ENCODE results near the gene KIF21B.

The KIF21B gene

DNA sequence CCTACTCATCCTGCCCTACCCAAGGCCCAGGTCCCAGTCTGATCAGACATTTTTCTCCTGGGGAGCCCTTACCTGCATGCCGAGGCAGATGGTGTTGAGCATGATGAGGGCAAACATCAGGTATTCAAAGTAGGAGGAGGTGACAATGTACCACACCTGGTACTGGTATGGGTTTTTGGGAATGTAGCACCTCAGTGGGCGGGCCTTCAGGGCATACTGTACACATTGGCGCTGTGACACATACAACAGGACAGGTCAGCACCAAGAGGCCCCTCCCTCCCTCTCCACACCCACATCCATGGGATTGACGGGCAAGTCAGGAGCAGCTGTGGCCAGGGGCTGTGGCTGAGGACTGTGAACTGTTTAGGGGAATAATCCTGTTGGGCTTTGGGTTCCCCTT, 37.1 kb upstream of the KIF21B start:
- Mint-ChIP-seq H3K36me3 (ENCODE audit: insufficient read depth) (no peaks in the 10 kb centered on the region), H3K4me3 (no peak overlapping the region), H3K27me3 (no peaks in the 10 kb centered on the region), H3K9me3 (no peaks in the 10 kb centered on the region), H3K4me1 (no peaks in the 10 kb centered on the region), H3K27ac (ENCODE audit: low read depth) (no peak overlapping the region)
- no peak for DNase-seq (ENCODE audit: low spot score in 2 of 2)
- no peak for ATAC-seq (replicated peaks; ENCODE audit: extremely low read depth, poor library complexity, severe bottlenecking)

DNA sequence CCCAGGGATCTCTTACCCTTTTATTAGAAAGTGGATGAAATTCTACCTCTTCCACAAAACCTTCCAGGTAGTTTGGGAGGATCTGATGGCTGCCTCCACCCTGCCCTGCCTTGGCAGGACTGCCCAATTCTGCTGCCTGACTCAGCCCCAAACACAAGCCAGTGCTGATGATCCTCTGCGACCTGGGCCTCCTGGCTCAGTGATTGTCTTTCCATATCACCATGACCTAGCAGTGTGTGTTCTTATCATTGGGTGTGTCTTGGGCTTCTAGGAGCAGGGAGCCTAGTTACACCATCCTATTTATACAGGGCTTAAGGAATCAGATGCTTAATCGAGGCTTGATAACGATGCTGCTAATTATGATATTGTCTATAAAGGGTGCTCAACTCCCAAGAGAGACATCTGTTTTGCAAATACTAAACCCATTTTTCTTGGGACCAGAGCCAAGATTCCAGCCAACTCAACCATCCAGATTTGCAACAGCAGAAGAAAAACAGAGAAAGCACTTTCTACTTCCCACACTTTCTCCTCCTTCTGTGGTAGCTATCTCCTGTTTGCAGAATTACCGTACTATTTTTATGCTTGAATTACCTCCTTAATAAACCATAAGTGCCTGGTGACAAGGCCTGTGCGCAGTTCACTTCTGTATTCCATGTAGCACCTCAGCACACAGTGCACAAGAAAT, 36.5 kb upstream of the KIF21B start:
- Mint-ChIP-seq H3K4me3 (no peak overlapping the region), H3K4me1 (no peaks in the 10 kb centered on the region), H3K9me3 (no peaks in the 10 kb centered on the region), H3K27me3 (no peaks in the 10 kb centered on the region), H3K36me3 (ENCODE audit: insufficient read depth) (no peaks in the 10 kb centered on the region), H3K27ac (ENCODE audit: low read depth) (no peak overlapping the region)
- no peak for ATAC-seq (replicated peaks; ENCODE audit: extremely low read depth, poor library complexity, severe bottlenecking)
- no peak for DNase-seq (ENCODE audit: low spot score in 2 of 2)

DNA sequence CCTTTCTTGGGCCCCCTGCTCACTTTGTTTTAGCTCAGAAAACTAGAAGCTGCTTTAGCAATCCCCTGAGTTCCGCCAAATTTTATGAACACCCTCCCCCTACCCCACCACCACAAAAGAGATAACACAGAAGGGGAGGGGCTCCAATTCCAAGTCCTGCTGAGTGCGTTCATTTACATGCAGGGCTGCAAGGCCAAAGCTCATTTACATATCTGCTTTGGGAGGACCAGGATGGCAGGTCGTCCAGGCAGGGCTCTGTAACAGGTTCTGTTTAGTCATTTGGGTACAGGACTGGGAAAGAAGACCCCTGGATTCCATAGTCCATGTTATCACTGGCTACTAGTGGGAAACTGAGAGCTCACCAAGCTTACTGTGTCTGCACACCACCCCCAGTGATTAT, 35.9 kb upstream of the KIF21B start:
- Mint-ChIP-seq H3K9me3 (no peaks in the 10 kb centered on the region), H3K36me3 (ENCODE audit: insufficient read depth) (no peaks in the 10 kb centered on the region), H3K4me1 (no peaks in the 10 kb centered on the region), H3K4me3 (no peak overlapping the region), H3K27me3 (no peaks in the 10 kb centered on the region), H3K27ac (ENCODE audit: low read depth) (no peak overlapping the region)
- DNase-seq (ENCODE audit: low spot score in 2 of 2) = no peak
- ATAC-seq (replicated peaks; ENCODE audit: extremely low read depth, poor library complexity, severe bottlenecking) = no peak

DNA sequence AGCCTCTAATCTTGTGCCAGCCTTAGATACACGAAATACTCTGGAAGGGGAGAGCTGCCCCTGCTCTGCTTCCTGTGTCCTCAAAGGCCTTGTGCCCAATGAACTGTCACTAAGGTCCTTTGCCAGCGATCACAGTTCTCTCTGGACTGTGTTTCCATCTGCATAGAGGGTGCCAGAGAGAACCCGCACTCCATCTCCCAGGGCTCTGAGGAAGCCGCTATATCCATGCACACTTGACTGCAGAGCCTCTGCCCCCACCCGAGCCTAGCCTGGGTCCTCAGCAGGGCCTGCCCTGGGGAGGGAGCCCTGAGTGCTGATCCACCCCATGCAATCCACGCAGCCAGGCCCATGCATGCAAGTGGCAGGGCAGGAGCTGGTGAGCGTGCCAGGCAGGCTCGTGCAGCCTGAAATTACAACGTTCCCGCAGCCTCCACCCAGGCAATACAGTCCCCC, 30.6 kb upstream of the KIF21B start:
- DNase-seq (ENCODE audit: low spot score in 2 of 2) (no peak), ATAC-seq (replicated peaks; ENCODE audit: extremely low read depth, poor library complexity, severe bottlenecking) (no peak)
- no peaks in the 10 kb centered on the region for H3K36me3 Mint-ChIP-seq (ENCODE audit: insufficient read depth)
- peak overlapping the region; percentile 20 for H3K27ac Mint-ChIP-seq (ENCODE audit: low read depth)
- H3K27me3 Mint-ChIP-seq = no peaks in the 10 kb centered on the region
- no peak overlapping the region for H3K4me3 Mint-ChIP-seq
- H3K4me1 Mint-ChIP-seq = peaks cover 16% of the 10 kb centered on the region
- no peaks in the 10 kb centered on the region for H3K9me3 Mint-ChIP-seq

DNA sequence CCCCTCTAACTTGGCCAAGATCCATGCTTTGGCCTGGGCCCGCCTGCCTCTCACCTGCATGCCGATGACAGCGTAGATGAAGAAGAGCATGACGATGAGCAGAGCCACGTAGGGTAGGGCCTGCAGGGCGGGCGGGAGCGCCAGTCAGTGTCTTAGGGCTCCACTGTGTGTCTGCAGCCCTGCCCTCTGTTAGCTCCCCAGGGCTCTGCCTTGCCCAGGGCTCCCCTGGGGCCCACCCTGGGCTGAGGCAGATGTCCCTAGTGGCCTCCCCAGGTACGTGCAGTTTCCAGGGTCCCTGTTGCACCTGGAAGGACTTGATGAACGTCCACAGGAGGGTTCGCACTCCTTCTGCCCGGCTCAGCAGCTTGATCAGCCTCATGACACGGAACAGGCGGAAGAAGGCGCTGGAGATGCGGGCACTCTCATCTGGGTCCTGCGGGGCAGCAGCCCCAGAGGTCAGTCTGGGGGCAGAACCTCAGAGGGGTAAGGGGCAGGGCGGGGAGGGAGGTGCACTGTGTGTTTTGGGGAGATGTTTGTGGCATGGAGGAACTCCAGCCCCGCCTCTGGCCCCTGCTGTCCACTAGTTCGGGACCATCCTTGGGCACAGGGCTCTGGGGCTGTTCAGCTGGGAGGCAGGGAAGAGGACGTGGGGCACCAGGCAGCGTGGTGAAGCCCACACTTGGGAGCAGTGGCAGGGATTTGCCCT, 29.8 kb upstream of the KIF21B start:
- DNase-seq (ENCODE audit: low spot score in 2 of 2) (no peak), ATAC-seq (replicated peaks; ENCODE audit: extremely low read depth, poor library complexity, severe bottlenecking) (no peak)
- Mint-ChIP-seq H3K36me3 (ENCODE audit: insufficient read depth) (no peaks in the 10 kb centered on the region), H3K27me3 (no peaks in the 10 kb centered on the region), H3K4me1 (peaks cover 16% of the 10 kb centered on the region), H3K4me3 (no peak overlapping the region), H3K9me3 (no peaks in the 10 kb centered on the region), H3K27ac (ENCODE audit: low read depth) (peak overlapping the region; percentile 20)

DNA sequence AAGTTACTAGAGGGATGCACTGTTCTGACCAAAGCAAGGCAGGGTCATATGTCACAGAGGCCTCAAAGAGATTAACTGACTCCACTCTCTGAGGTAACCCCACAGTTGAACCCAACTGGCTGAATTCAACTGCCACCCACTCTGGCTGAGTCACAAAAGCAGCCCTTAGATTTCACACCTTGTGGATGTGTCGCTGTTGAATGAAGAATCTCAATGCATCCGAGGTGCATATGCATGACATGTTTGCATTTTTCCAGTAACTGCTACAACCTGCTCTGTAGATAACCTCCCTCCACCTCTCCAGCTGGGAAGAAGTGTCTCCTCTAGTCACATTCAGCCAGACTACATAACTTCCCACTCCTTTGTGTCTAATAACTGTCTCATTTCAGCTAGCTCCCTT, 27.9 kb upstream of the KIF21B start:
- Mint-ChIP-seq H3K27ac (ENCODE audit: low read depth) (peak overlapping the region; percentile 38), H3K4me1 (peaks cover 16% of the 10 kb centered on the region), H3K36me3 (ENCODE audit: insufficient read depth) (no peaks in the 10 kb centered on the region), H3K9me3 (no peaks in the 10 kb centered on the region), H3K27me3 (no peaks in the 10 kb centered on the region), H3K4me3 (no peak overlapping the region)
- ATAC-seq (replicated peaks; ENCODE audit: extremely low read depth, poor library complexity, severe bottlenecking) = peak; percentile 59
- no peak for DNase-seq (ENCODE audit: low spot score in 2 of 2)

DNA sequence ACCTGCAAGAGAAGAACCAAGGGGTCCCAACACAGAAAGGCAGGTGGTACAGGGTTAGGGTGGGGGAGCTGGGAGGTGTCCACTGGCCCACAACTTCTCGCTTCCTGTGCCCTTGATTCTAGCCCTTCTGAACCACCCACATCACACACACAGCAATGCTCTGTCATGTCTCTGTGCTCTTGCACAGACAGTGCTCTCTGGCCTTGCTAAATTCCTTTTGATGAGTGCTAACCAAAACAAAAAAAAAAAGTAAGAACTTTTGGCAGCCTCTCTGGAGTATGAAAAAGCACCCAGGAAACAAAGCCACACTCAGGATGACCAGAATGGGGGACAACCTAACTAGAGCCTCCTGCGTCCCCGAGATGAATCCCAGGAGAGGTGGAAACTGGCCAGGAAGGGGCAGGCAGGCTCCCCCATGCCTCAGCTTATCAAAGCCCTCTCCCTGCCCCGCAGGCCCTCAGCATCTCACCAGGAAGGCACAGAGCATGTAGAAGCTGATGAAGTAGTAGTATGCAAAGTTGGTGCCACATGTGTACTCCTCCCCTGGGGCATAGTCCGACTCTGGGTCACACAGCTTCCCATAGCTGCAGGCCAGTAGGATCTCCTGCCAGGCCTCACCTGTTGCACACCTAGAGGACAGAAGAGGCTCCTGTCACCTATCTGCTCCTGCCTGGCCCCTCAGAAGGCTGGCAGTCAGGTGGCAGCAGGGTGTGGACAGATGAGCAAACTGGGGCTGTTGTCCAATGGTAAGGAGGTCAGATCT, 27.2 kb upstream of the KIF21B start:
- H3K4me3 Mint-ChIP-seq = no peak overlapping the region
- H3K4me1 Mint-ChIP-seq = peaks cover 16% of the 10 kb centered on the region
- no peaks in the 10 kb centered on the region for H3K9me3 Mint-ChIP-seq
- no peak overlapping the region for H3K27ac Mint-ChIP-seq (ENCODE audit: low read depth)
- ATAC-seq (replicated peaks; ENCODE audit: extremely low read depth, poor library complexity, severe bottlenecking) (no peak), DNase-seq (ENCODE audit: low spot score in 2 of 2) (no peak)
- H3K27me3 Mint-ChIP-seq = no peaks in the 10 kb centered on the region
- no peaks in the 10 kb centered on the region for H3K36me3 Mint-ChIP-seq (ENCODE audit: insufficient read depth)

DNA sequence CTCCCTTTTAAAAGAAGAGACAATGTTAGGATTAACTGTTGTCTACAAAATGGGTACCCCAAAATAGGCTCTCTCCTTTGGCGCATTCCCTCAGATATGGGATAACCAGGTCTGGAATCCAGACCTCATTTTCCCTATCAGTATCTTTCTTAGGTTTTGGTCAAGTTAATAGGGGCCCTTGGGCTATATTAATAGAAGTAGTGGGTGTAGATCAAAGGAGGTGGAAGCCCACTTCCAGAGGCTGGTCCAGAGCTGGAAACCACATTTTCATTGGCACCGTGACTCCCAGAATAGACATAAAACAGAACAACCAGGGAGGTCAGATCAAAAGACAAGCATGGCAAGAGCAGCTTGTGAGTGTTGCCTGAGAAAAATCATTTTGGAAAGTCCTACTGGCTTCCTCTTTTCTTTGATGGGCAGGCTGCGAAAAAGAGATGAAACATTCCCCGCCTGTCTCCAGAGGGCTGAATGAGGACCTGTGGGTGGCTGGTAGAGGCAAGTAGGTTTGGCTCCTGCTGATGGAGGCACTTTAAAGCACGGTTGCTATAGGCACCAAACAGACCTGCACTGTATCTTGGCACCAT, 25.8 kb upstream of the KIF21B start:
- DNase-seq (ENCODE audit: low spot score in 2 of 2) (no peak), ATAC-seq (replicated peaks; ENCODE audit: extremely low read depth, poor library complexity, severe bottlenecking) (no peak)
- Mint-ChIP-seq H3K9me3 (no peaks in the 10 kb centered on the region), H3K4me1 (peaks cover 16% of the 10 kb centered on the region), H3K27ac (ENCODE audit: low read depth) (no peak overlapping the region), H3K27me3 (no peaks in the 10 kb centered on the region), H3K4me3 (no peak overlapping the region), H3K36me3 (ENCODE audit: insufficient read depth) (no peaks in the 10 kb centered on the region)

DNA sequence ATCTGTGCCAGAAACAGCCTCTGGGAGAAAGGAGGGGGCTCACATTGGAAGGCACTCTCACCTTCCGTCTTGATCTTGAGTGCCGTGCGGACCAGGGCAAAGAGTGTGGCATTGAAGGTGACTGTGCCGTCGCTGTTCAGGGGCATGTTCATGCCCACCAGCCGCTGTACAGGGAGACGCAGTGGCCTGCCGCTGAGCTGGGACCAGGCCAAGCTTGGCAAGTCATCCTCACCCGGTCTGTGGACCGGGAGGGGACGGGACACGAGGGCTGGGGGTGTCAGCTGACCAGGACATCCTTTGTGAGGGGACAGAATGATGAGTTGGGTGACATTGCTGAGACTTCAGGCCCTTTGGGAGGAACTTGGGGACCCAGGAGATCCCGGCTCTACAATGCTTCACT, 25.0 kb upstream of the KIF21B start:
- H3K36me3 Mint-ChIP-seq (ENCODE audit: insufficient read depth) = no peaks in the 10 kb centered on the region
- DNase-seq (ENCODE audit: low spot score in 2 of 2) = no peak
- H3K27me3 Mint-ChIP-seq = no peaks in the 10 kb centered on the region
- no peaks in the 10 kb centered on the region for H3K9me3 Mint-ChIP-seq
- H3K27ac Mint-ChIP-seq (ENCODE audit: low read depth) = no peak overlapping the region
- H3K4me3 Mint-ChIP-seq = no peak overlapping the region
- ATAC-seq (replicated peaks; ENCODE audit: extremely low read depth, poor library complexity, severe bottlenecking) = no peak
- peaks cover 16% of the 10 kb centered on the region for H3K4me1 Mint-ChIP-seq

DNA sequence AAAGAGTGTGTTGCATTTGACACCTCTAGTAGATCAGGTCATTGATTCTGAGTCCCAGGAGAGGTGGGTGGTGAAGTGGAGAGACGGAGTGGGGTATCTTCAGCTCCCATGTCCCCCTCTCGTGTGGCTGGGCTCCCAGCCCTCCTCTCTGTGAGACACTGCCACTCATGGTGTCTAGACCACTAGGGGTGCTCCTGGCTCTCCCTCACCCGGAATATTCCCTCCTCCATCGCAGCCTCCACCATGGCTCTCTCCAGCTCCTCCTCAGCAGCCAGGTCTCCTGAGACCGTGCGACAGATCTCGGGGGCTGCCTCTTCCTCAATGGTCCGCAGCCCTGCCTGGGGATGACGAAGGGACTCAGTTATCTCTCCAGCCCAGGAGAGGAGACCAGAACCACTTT, 20.6 kb upstream of the KIF21B start:
- no peak for ATAC-seq (replicated peaks; ENCODE audit: extremely low read depth, poor library complexity, severe bottlenecking)
- Mint-ChIP-seq H3K27me3 (no peaks in the 10 kb centered on the region), H3K4me3 (no peak overlapping the region)

DNA sequence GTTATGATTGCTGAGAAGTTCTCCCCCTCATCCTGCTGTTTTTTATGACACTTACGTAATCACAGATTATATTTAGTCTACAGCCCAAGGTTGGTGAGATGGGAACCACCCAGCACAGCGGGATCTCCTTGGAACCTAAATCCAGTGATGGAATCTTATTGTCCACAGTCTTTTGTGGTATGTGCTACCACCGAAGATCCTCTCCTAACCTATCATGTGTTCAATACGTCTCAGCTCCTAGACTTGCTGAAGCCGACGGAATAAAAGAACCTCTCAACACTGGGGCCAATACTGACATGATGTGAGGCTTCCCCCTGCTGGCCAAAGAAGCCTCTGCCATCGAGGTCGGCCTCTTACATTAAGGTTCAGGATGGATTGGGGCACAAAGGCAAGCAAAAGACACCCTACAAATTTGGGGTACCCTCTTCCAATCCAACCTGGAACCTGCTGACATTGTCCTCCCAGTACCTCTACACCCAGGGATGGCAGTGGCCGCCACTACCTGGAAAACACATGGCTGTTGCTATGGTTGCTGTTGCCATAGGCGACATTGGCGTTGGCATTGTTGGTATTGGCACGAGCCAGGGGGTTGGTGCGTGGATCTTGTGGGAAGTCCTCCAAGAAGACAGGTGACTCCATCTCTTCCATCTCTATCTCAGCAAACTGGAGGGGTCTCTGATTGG, 19.4 kb upstream of the KIF21B start:
- H3K4me1 Mint-ChIP-seq = no peaks in the 10 kb centered on the region
- peak; percentile 78 for ATAC-seq (replicated peaks; ENCODE audit: extremely low read depth, poor library complexity, severe bottlenecking)
- no peak overlapping the region for H3K27ac Mint-ChIP-seq (ENCODE audit: low read depth)
- H3K4me3 Mint-ChIP-seq = no peak overlapping the region
- H3K9me3 Mint-ChIP-seq = no peaks in the 10 kb centered on the region
- H3K27me3 Mint-ChIP-seq = no peaks in the 10 kb centered on the region
- DNase-seq (ENCODE audit: low spot score in 2 of 2) = peak; percentile 55 to 64
- peaks cover 2% of the 10 kb centered on the region for H3K36me3 Mint-ChIP-seq (ENCODE audit: insufficient read depth)

More for the DNA sequence above, 20.6 kb upstream of the KIF21B start:
- no peak for DNase-seq (ENCODE audit: low spot score in 2 of 2)
- H3K4me1 Mint-ChIP-seq = no peaks in the 10 kb centered on the region
- no peaks in the 10 kb centered on the region for H3K9me3 Mint-ChIP-seq
- no peak overlapping the region for H3K27ac Mint-ChIP-seq (ENCODE audit: low read depth)
- peaks cover 2% of the 10 kb centered on the region for H3K36me3 Mint-ChIP-seq (ENCODE audit: insufficient read depth)

DNA sequence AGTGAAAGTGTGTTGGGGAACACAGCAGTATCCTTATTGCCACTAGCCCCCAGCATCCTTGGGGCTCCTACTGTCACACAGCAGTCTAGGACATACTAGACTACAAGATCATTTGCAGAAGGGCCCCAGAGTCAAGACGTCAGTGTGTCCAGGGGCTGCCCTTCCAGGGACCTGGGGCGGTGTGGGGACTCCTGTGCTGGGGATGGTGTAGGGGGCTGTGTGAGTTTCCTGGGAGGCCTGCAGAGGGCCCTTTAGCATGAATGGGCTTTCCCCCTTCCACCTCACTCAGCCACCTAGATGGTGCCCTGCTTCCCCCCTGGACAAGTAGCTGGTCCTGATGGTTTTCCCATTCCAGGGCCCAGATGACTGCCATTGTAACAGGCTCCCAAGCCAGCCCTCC, 17.5 kb upstream of the KIF21B start:
- Mint-ChIP-seq H3K27me3 (no peaks in the 10 kb centered on the region), H3K4me3 (no peak overlapping the region)

More for the DNA sequence above, 17.5 kb upstream of the KIF21B start:
- H3K9me3 Mint-ChIP-seq = no peaks in the 10 kb centered on the region
- peaks cover 2% of the 10 kb centered on the region for H3K36me3 Mint-ChIP-seq (ENCODE audit: insufficient read depth)
- ATAC-seq (replicated peaks; ENCODE audit: extremely low read depth, poor library complexity, severe bottlenecking) (no peak), DNase-seq (ENCODE audit: low spot score in 2 of 2) (no peak)
- H3K4me1 Mint-ChIP-seq = no peaks in the 10 kb centered on the region
- no peak overlapping the region for H3K27ac Mint-ChIP-seq (ENCODE audit: low read depth)

Measured in central memory CD8-positive, alpha-beta T cell (primary cell).